Breast epithelium (tissue), 3 donors: Measurements from ENCODE around the gene KRT2.

Experiments
- POLR2A ChIP-seq: fragments of 450-650 bp; IDR thresholded peaks from one replicate; pipeline ENCODE4 v1.6.1; 2016; ENCODE audit warnings: antibody characterized with exemption, mild to moderate bottlenecking, moderate library complexity
- POLR2AphosphoS5 ChIP-seq, 3 donors: sonication (generic); formaldehyde crosslinking; IDR thresholded peaks; one replicate each; pipeline ENCODE4 v1.6.1; 2017; ENCODE audit warnings: antibody characterized with exemption in 3 of 3
- TF ChIP-seq, protein P1 (sequence below), 3 donors: fragments of 450-650 bp; IDR thresholded peaks; one replicate each; pipeline ENCODE4 v1.5.1; 2016 to 2017; ENCODE audit warnings: antibody characterized with exemption in 3 of 3, mild to moderate bottlenecking in 3 of 3, moderate library complexity in 3 of 3

DNA sequence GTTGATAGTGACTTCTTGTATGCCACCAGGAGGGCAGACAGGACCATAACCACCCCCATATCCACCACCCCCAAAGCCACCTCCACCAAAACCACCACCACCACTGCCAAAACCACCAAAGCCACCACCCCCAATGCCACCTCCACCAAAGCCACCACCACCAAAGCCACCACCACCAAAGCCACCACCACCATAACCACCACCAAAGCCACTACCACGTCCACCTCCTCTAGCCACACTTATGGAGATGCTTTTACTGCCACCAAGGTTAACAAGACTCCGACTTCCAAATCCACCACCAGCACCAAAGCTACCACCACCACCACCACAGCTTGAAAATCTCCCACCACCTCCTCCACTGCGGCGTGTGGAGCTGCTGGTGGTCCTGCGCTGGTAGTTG lies 27.9 kb upstream of the KRT2 start:
- TF ChIP-seq, protein P1, sequence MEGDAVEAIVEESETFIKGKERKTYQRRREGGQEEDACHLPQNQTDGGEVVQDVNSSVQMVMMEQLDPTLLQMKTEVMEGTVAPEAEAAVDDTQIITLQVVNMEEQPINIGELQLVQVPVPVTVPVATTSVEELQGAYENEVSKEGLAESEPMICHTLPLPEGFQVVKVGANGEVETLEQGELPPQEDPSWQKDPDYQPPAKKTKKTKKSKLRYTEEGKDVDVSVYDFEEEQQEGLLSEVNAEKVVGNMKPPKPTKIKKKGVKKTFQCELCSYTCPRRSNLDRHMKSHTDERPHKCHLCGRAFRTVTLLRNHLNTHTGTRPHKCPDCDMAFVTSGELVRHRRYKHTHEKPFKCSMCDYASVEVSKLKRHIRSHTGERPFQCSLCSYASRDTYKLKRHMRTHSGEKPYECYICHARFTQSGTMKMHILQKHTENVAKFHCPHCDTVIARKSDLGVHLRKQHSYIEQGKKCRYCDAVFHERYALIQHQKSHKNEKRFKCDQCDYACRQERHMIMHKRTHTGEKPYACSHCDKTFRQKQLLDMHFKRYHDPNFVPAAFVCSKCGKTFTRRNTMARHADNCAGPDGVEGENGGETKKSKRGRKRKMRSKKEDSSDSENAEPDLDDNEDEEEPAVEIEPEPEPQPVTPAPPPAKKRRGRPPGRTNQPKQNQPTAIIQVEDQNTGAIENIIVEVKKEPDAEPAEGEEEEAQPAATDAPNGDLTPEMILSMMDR (IDR thresholded peaks at IDR 0.05): no peak
- TF ChIP-seq POLR2AphosphoS5 (IDR thresholded peaks at IDR 0.05) (no peak), POLR2A (no peak)
